ENCODE data around the gene EFCAB11.

EFCAB11 gene

DNA sequence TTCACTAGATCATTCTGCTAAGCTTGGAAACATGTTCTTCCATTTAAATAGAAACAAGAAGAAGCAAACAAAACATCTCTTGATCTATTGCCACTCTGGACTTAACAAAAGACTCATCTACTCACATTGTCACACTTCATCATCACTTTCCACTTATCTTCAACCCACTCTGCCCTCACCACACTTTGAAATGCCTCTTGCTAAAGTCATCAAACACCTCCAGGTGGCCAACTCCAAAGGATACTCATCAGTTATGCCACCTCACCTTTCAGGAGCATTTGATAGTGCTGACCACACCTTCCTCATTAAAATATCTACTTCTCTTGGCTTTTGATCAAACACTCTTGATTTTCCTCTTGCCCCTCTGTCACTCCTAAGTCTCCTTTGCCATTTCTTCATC is 7.2 kb downstream of the EFCAB11 start:
- peaks cover 14% of the 10 kb centered on the region for H3K36me3 Mint-ChIP-seq
- ATAC-seq (ENCODE audit: low read depth) (no peak), DNase-seq (ENCODE audit: low spot score in 2 of 2) (no peak)
- H3K27ac Mint-ChIP-seq, result no peak overlapping the region
- H3K4me3 Mint-ChIP-seq, result no peak overlapping the region
- no peaks in the 10 kb centered on the region for H3K4me1 Mint-ChIP-seq
- H3K9me3 Mint-ChIP-seq, result no peaks in the 10 kb centered on the region
- no peaks in the 10 kb centered on the region for H3K27me3 Mint-ChIP-seq

DNA sequence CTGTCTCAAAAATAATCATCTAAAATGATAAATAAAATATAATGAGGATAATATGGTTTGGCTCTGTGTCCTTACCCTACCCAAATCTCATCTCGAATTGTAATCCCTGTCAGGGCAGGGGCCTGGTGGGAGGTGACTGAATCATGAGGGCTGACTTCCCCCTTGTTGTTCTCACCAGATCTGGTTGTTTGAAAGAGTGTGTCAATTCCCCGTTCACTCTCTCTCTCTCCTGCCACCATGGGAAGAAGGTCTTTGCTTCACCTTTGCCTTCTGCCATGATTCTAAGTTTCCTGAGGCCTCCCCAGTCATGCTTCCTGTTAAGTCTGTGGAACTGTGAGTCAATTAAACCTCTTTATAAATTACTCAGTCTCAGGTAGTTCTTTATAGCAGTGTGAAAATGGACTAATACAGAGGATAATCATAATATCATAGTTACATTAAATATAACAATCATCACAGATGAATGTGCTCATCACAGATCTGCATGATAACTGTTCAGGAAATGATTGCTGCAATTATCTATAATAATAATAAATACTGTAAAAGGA is 12.6 kb downstream of the EFCAB11 start:
- H3K9me3 Mint-ChIP-seq, result no peaks in the 10 kb centered on the region

DNA sequence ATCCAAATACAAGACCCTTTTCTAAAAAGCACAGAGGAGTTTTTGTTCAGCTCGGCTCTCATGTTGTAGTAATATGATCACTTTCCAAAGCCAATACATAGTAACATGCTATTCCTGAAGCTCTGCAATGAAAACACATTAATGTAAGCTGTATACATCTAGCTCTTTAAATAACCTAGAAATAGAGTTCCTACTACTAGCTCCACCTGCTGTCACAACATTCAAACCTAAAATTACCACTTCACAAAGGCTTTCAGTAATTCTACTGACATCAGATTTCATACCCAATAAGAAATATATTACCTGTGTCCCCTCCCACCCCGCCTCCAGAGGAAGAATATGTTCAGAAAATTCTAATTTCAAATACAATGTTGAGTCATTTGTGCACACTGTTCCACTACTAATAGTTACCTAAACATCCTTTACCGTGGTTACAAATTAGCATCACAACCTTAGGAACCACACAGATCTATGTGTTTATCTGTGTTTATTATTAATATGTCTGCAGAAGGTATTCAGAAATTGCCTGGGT is 17.8 kb downstream of the EFCAB11 start:
- no peaks in the 10 kb centered on the region for H3K4me1 Mint-ChIP-seq
- peaks cover 8% of the 10 kb centered on the region for H3K36me3 Mint-ChIP-seq
- no peaks in the 10 kb centered on the region for H3K27me3 Mint-ChIP-seq
- H3K27ac Mint-ChIP-seq, result no peak overlapping the region
- ATAC-seq (ENCODE audit: low read depth) (no peak), DNase-seq (ENCODE audit: low spot score in 2 of 2) (no peak)
- no peaks in the 10 kb centered on the region for H3K9me3 Mint-ChIP-seq
- H3K4me3 Mint-ChIP-seq, result no peak overlapping the region

More for the DNA sequence above, 12.6 kb downstream of the EFCAB11 start:
- Mint-ChIP-seq H3K36me3 (peaks cover 4% of the 10 kb centered on the region), H3K4me3 (no peak overlapping the region), H3K27ac (no peak overlapping the region), H3K27me3 (no peaks in the 10 kb centered on the region), H3K4me1 (no peaks in the 10 kb centered on the region)
- DNase-seq (ENCODE audit: low spot score in 2 of 2), result no peak
- ATAC-seq (ENCODE audit: low read depth), result no peak

DNA sequence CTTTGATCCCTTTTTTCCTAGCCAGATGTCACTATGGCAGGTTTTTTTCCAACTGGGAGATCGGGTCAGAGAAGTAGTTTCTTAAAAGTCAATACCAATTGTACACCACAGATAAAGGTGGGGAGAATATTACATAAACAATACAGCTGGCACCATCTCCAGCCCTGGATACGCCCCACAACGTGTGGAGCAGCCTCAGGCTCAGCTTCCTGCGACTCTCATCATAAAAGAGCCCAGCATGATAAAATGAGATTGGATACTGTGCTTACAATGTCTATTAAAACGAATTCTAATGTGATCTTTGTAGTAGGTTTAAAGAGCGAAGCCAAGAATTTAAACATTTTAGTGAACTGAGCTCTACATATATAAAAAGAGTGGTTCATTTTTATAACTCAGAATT is 21.5 kb downstream of the EFCAB11 start:
- ATAC-seq (ENCODE audit: low read depth), result no peak
- Mint-ChIP-seq H3K36me3 (peaks cover 15% of the 10 kb centered on the region), H3K9me3 (no peaks in the 10 kb centered on the region)

DNA sequence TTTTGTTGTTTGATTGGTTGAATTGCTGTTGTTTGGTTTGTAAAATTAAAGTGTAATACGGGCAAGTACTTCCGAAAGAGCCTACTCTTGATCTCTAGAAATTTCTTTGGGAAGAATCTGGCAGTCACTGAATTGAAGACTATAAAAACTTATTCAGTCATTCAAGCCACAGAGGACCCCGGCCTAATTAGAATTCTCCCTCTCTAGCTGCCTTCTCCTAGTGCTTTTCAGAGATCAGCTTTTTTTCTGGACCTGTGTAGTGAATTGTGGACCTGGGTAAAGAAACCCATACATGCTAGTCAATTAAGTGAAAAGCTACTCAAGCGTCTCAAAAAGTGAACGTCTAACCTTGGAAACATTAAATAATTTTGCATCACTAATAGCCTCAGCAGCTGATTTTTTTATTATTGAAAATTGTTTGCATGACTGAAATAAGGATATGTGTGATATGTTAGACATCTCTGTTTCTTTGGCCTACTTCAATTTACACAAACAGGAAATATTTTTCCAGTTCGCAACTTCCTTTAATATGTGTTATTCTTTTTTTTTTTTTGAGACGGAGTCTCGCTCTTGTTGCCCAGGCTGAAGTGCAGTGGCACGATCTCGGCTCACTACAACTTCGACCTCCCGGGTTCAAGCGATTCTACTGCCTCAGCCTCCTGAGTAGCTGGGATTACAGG is 27.2 kb downstream of the EFCAB11 start:
- Mint-ChIP-seq H3K9me3 (no peaks in the 10 kb centered on the region), H3K27ac (no peak overlapping the region), H3K4me3 (no peak overlapping the region), H3K4me1 (no peaks in the 10 kb centered on the region), H3K27me3 (no peaks in the 10 kb centered on the region), H3K36me3 (peaks cover 14% of the 10 kb centered on the region)
- ATAC-seq (ENCODE audit: low read depth) (no peak), DNase-seq (ENCODE audit: low spot score in 2 of 2) (no peak)

More for the DNA sequence above, 21.5 kb downstream of the EFCAB11 start:
- H3K4me1 Mint-ChIP-seq, result no peaks in the 10 kb centered on the region
- no peak overlapping the region for H3K4me3 Mint-ChIP-seq
- no peaks in the 10 kb centered on the region for H3K27me3 Mint-ChIP-seq
- H3K27ac Mint-ChIP-seq, result no peak overlapping the region
- DNase-seq (ENCODE audit: low spot score in 2 of 2), result no peak

DNA sequence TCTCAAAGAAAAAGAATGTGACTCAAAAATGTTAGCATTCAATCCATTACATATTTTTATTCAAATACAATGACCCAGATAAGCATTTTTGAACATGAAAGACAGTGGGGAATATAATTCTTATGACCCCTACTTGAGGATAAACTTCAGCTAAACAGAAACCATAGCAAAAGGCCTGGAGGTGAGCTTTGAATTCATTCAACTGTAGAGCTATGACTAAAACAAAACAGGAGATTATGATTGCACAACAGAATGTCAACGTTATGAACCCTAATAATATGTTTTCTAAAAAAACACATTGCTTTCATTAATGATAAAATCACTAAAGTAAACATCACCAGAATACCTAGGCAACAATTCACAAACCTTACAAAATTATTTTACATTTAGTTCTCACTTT is 27.8 kb downstream of the EFCAB11 start:
- DNase-seq (ENCODE audit: low spot score in 2 of 2) (no peak), ATAC-seq (ENCODE audit: low read depth) (no peak)
- H3K27me3 Mint-ChIP-seq, result no peaks in the 10 kb centered on the region
- H3K27ac Mint-ChIP-seq, result no peak overlapping the region
- H3K4me1 Mint-ChIP-seq, result no peaks in the 10 kb centered on the region
- no peak overlapping the region for H3K4me3 Mint-ChIP-seq
- peaks cover 14% of the 10 kb centered on the region for H3K36me3 Mint-ChIP-seq
- no peaks in the 10 kb centered on the region for H3K9me3 Mint-ChIP-seq

DNA sequence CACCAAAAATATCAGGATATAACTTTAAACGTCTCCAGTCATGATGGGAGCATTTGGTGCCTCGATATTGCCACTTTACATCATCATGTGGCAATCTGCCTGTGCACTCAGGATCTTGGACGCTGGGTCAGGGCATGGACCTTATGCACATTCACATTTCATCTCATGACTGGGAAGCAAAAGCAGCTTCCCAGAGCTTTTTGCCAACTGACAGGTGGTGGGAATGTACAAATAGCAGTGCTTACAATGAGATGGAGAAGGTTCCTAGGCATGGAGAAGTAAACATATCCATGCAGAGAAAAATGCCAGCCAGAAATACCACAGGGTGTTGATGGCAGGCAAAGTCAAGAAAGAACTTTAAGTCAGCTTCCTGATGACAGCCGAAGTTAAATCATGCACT is 30.3 kb downstream of the EFCAB11 start:
- DNase-seq (ENCODE audit: low spot score in 2 of 2) (no peak), ATAC-seq (ENCODE audit: low read depth) (no peak)
- no peaks in the 10 kb centered on the region for H3K27me3 Mint-ChIP-seq
- no peak overlapping the region for H3K27ac Mint-ChIP-seq
- H3K36me3 Mint-ChIP-seq, result peaks cover 5% of the 10 kb centered on the region
- H3K4me3 Mint-ChIP-seq, result no peak overlapping the region
- H3K9me3 Mint-ChIP-seq, result no peaks in the 10 kb centered on the region
- no peaks in the 10 kb centered on the region for H3K4me1 Mint-ChIP-seq

DNA sequence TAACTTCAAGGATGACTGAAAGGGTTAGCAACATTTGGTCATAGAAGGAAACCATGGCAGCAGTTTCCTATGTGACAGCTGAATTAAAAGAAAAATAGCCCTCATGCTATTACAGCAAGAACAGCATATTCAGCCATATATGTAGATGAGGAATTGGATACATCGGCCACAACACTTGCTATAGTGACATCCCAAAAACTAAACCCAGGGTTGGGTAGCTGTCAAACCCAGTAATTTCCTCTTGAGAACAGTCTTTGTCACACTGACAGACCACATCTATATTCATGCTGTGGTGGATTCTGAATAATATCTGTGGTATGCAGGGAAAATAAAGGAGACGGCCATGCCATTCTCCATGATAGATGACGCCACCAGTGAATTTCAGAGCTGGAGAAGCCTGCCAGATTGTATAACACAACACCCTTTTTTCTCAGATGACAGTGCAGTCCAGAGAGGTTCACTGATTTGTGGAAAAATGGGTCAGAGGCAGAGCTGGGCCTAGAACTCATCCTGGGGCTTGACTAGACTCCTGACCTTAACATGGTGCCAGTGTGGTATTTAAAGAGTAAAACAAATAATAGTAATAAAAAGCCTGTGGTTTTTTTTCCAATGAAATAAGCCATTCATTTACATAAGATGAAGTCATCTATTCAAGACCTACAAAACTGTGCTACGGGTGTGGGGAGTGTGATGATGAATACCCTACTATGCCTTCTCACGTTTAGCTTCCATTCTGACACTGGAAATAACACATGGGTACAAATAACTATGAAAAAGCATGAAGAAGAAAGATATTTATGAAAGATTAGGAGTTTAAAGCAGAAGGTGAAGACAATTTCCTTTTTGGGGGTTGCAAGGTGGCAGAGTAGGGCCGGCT is 32.3 kb downstream of the EFCAB11 start:
- no peak overlapping the region for H3K4me3 Mint-ChIP-seq
- no peak overlapping the region for H3K27ac Mint-ChIP-seq
- no peaks in the 10 kb centered on the region for H3K4me1 Mint-ChIP-seq
- no peak for ATAC-seq (ENCODE audit: low read depth)
- DNase-seq (ENCODE audit: low spot score in 2 of 2), result no peak
- peaks cover 5% of the 10 kb centered on the region for H3K36me3 Mint-ChIP-seq
- no peaks in the 10 kb centered on the region for H3K9me3 Mint-ChIP-seq
- H3K27me3 Mint-ChIP-seq, result no peaks in the 10 kb centered on the region

DNA sequence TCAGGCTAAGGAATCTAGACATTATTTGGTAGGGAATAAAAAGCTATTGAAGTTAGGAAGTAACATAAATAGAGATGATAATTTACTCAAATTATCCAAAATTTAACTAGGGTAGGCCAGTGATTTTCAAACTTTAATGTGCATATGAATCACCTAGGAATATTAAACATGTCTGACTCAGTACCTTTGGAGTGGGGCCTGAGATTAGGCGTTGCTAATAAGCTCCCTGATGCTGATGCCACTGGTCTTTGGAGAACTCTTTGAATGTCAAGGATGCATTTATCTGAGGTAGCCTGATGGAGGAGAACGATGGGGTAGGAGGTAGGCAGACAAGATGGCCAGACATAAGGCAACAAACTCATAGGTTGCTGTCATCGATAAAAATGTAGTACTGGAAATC is 33.2 kb downstream of the EFCAB11 start:
- H3K27ac Mint-ChIP-seq, result no peak overlapping the region
- no peaks in the 10 kb centered on the region for H3K9me3 Mint-ChIP-seq
- no peak for ATAC-seq (ENCODE audit: low read depth)
- DNase-seq (ENCODE audit: low spot score in 2 of 2), result no peak
- H3K4me1 Mint-ChIP-seq, result no peaks in the 10 kb centered on the region
- peaks cover 5% of the 10 kb centered on the region for H3K36me3 Mint-ChIP-seq
- H3K4me3 Mint-ChIP-seq, result no peak overlapping the region
- H3K27me3 Mint-ChIP-seq, result no peaks in the 10 kb centered on the region

DNA sequence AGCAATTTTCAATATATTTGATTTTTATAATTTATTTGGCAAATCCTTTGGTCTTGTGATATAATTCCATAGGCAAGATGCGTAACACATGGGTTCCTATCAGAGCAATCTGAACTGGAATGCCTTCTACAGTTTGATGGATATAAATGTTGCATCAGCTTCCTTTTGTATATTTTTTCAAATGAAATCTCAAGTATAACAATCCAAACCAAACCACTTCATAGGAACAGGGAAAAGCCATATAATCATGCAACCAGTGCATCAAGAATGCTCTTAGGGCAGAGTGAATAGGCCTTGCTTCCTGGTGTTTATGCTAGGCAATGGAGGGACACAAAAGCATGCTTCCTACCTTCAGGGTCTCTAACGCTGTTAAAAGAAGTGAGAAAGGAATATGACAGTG is 34.5 kb downstream of the EFCAB11 start:
- H3K4me1 Mint-ChIP-seq, result no peaks in the 10 kb centered on the region
- no peaks in the 10 kb centered on the region for H3K27me3 Mint-ChIP-seq
- DNase-seq (ENCODE audit: low spot score in 2 of 2) (no peak), ATAC-seq (ENCODE audit: low read depth) (no peak)
- peaks cover 4% of the 10 kb centered on the region for H3K36me3 Mint-ChIP-seq
- no peaks in the 10 kb centered on the region for H3K9me3 Mint-ChIP-seq
- H3K4me3 Mint-ChIP-seq, result no peak overlapping the region
- no peak overlapping the region for H3K27ac Mint-ChIP-seq

DNA sequence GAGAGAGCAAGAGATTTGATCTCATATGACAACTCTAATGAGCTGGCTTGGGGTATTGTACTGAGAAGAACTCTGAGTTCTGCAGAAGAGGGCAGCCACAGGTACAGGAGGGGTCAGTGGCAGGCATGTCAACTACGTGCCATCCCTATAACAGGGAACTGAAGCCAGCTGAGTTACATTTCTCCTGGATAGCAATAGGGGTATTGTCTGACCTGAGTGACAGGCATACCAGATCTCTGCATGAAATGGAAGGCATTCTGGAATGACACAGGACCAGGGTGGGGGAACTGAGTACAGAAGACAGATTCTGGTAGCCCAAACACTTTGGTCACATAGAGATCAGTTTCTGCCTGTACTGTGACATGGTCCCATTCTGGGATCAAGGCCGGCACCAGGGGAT is 35.8 kb downstream of the EFCAB11 start:
- Mint-ChIP-seq H3K36me3 (no peaks in the 10 kb centered on the region), H3K27me3 (no peaks in the 10 kb centered on the region), H3K4me1 (no peaks in the 10 kb centered on the region), H3K9me3 (no peaks in the 10 kb centered on the region), H3K27ac (no peak overlapping the region), H3K4me3 (no peak overlapping the region)
- DNase-seq (ENCODE audit: low spot score in 2 of 2) (no peak), ATAC-seq (ENCODE audit: low read depth) (no peak)

DNA sequence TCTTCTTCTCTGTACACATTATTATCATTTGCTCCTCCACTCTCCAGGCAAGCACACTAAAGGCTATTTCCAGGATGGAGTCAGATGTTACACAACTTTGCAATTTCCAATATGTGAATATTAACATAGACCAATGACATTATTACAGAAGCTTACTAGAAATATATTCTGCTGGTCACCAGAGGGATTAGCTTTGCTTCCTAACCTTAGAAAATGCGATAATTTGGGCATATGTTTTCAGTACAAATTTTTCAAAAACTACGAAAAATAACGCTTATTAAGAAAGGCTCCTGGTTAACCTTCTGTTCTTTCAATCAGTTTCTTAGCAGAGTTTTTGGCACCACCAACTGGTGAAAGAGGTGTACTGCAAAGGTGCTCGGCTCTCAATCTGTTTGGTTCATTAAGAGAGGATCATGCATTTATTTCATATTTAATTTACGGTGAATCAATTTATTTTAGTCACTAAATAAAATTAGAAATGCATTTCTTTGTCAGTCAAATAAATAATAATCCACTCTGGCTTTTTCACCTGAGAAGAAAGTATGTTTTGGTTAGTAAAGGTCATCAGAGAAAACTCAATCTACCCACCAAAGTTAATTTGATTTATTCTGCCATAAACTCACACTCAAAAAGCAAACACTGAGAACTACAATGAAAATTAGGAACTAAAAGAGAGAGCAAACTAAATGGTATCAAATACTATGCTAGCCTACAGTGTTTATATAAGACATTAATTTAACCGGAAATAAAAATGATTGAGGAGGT is 39.2 kb downstream of the EFCAB11 start:
- Mint-ChIP-seq H3K27ac (no peak overlapping the region), H3K36me3 (no peaks in the 10 kb centered on the region), H3K27me3 (no peaks in the 10 kb centered on the region), H3K9me3 (no peaks in the 10 kb centered on the region), H3K4me3 (no peak overlapping the region), H3K4me1 (peaks cover 3% of the 10 kb centered on the region)
- peak; percentile 66 to 67 for DNase-seq (ENCODE audit: low spot score in 2 of 2)
- peak; percentile 44 for ATAC-seq (ENCODE audit: low read depth)

DNA sequence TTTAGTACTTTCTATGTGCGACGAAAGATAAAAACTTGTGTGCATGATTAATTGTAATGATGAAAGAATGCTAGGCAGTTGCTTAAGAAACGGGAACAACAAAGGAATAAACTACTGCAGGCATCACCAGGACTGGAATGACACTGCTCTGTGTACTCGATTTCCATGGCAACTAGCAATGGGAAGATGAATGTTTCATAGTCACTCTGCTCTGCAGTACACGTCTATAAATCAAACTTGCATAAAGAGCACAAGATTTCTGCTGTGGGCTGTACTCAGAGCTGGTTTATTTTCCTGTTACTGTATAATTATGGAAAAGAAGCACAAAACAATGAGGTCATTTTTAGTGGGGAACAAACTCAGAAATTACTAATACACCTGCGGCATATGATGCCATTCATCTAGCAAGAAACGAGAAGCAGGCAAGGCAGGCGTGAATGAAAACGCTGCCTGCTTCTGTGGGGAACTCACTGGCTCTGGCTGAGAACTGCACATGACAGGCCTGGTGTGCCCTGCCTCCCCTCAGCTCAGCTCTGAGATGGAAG is 41.8 kb downstream of the EFCAB11 start:
- H3K36me3 Mint-ChIP-seq, result no peaks in the 10 kb centered on the region
- H3K9me3 Mint-ChIP-seq, result no peaks in the 10 kb centered on the region
- H3K4me1 Mint-ChIP-seq, result peaks cover 3% of the 10 kb centered on the region
- ATAC-seq (ENCODE audit: low read depth) (no peak), DNase-seq (ENCODE audit: low spot score in 2 of 2) (no peak)
- no peaks in the 10 kb centered on the region for H3K27me3 Mint-ChIP-seq
- H3K4me3 Mint-ChIP-seq, result no peak overlapping the region
- H3K27ac Mint-ChIP-seq, result no peak overlapping the region

All from memory B cell (primary cell).